GM23338 (cell line): ENCODE data around the gene PCDHGA6. TPM values are rescaled to one million over a fixed set of nuclear protein-coding genes. Genes with fewer than 3 reads are reported as not detected.
A peak's percentile ranks its signal among the peaks of the same experiment; 100 is the strongest.

ENCODE experiments used
- ATAC-seq: fragments of 200-7000 bp; cut with Tn5 transposase; 3 replicates; pipeline ENCODE4 v1.9.1; 2020
- DNase-seq: peaks from one replicate; pipeline ENCODE4 v3.0.0-alpha.2; 2015; ENCODE audit warnings: low spot score
- H2AFZ ChIP-seq: fragments of 200-600 bp; sonication (generic); 2 replicates; pipeline ENCODE4 v1.8.0; 2016; ENCODE audit warnings: antibody characterized with exemption, mild to moderate bottlenecking, moderate library complexity
- H3F3A ChIP-seq: fragments of 200-600 bp; sonication (generic); replicated peaks from 2 replicates; pipeline ENCODE4 v1.8.0; 2017; ENCODE audit warnings: antibody characterized with exemption, mixed run types, low read depth
- H3K27ac ChIP-seq: fragments of 200-600 bp; sonication (generic); 2 replicates; pipeline ENCODE4 v1.6.1; 2016; ENCODE audit warnings: low read depth
- H3K27me3 ChIP-seq: fragments of 200-600 bp; sonication (generic); 2 replicates; pipeline ENCODE4 v1.8.0; 2016; ENCODE audit warnings: mild to moderate bottlenecking, mixed run types, moderate library complexity; ENCODE audit not compliant: insufficient read depth
- H3K36me3 ChIP-seq: fragments of 200-600 bp; sonication (generic); 2 replicates; pipeline ENCODE4 v1.8.0; 2016; ENCODE audit warnings: mild to moderate bottlenecking; ENCODE audit not compliant: insufficient read depth
- H3K4me1 ChIP-seq: fragments of 200-600 bp; sonication (generic); 2 replicates; pipeline ENCODE4 v1.8.0; 2016; ENCODE audit warnings: mild to moderate bottlenecking, moderate library complexity; ENCODE audit not compliant: insufficient read depth
- H3K4me2 ChIP-seq: fragments of 200-600 bp; sonication (generic); 2 replicates; pipeline ENCODE4 v1.7.1; 2017; ENCODE audit warnings: mixed run types
- H3K4me3 ChIP-seq: fragments of 200-600 bp; sonication (generic); 2 replicates; pipeline ENCODE4 v1.6.1; 2016; ENCODE audit warnings: mixed run types
- H3K79me2 ChIP-seq: fragments of 200-600 bp; sonication (generic); replicated peaks from 2 replicates; pipeline ENCODE4 v1.8.0; 2017; ENCODE audit warnings: mild to moderate bottlenecking; ENCODE audit not compliant: insufficient read depth
- H3K9me2 ChIP-seq: fragments of 200-600 bp; sonication (generic); 2 replicates; pipeline ENCODE4 v1.8.0; 2017; ENCODE audit not compliant: insufficient read depth
- H4K20me1 ChIP-seq: fragments of 200-600 bp; sonication (generic); replicated peaks from 2 replicates; pipeline ENCODE4 v1.8.0; 2017; ENCODE audit warnings: mild to moderate bottlenecking; ENCODE audit not compliant: insufficient read depth
- H3K27ac Mint-ChIP-seq: 2 replicates; pipeline ENCODE4 v1.8.0; 2020; ENCODE audit warnings: inconsistent platforms, mild to moderate bottlenecking, moderate library complexity, mixed read lengths
- H3K27me3 Mint-ChIP-seq: 3 replicates; pipeline ENCODE4 v1.8.0; 2022; ENCODE audit warnings: low read depth, mild to moderate bottlenecking, moderate library complexity, mixed read lengths, inconsistent platforms; ENCODE audit not compliant: insufficient read depth, poor library complexity
- H3K36me3 Mint-ChIP-seq: 3 replicates; pipeline ENCODE4 v1.8.0; 2021; ENCODE audit warnings: low read depth, mild to moderate bottlenecking, inconsistent platforms, moderate library complexity, mixed read lengths
- H3K4me1 Mint-ChIP-seq: 3 replicates; pipeline ENCODE4 v1.8.0; 2020; ENCODE audit warnings: mild to moderate bottlenecking, inconsistent platforms, mixed read lengths
- H3K4me3 Mint-ChIP-seq: 3 replicates; pipeline ENCODE4 v1.8.0; 2021; ENCODE audit warnings: moderate library complexity, mild to moderate bottlenecking, inconsistent platforms, mixed read lengths
- H3K9me3 Mint-ChIP-seq: 3 replicates; pipeline ENCODE4 v1.8.0; 2020; ENCODE audit warnings: moderate library complexity, mild to moderate bottlenecking, inconsistent platforms, mixed read lengths
- CTCF ChIP-seq, 2 experiments: fragments of 200-600 bp in 1 of 2; sonication (generic) in 1 of 2; conservative IDR thresholded peaks; 2 replicates each; pipeline versions ENCODE4 v1.5.1 to v1.6.1; 2016 to 2017; ENCODE audit warnings: antibody characterized with exemption in 2 of 2, low read depth in 2 of 2, mild to moderate bottlenecking in 2 of 2, moderate library complexity in 1 of 2
- EZH2phosphoT487 ChIP-seq: fragments of 200-600 bp; sonication (generic); IDR thresholded peaks from one replicate; pipeline ENCODE4 v1.8.1; 2018; ENCODE audit warnings: antibody characterized with exemption; ENCODE audit not compliant: unreplicated experiment
- NANOG ChIP-seq: IDR thresholded peaks from 2 replicates; pipeline ENCODE4 v1.6.1; 2016; ENCODE audit warnings: antibody characterized with exemption, borderline replicate concordance
- POLR2AphosphoS5 ChIP-seq: IDR thresholded peaks from 2 replicates; pipeline ENCODE4 v1.6.1; 2016; ENCODE audit warnings: antibody characterized with exemption, low read depth
- REST ChIP-seq: IDR thresholded peaks from one replicate; pipeline ENCODE4 v1.6.1; 2018; ENCODE audit warnings: antibody characterized with exemption; ENCODE audit not compliant: unreplicated experiment
- ZNF331 ChIP-seq: fragments of 250-450 bp; sonication (Bioruptor Pico); IDR thresholded peaks from 2 replicates; pipeline ENCODE4 v1.5.0; 2020; ENCODE audit warnings: low read depth, mild to moderate bottlenecking, moderate library complexity
- polyA plus RNA-seq: library from polyadenylated mRNA; unstranded; fragments of >200 nt; fragmentation: Nextera tagmentation; extraction: Ambion mirVana; gene quantifications from 2 replicates; pipeline ENCODE4 v1.2.1, GENCODE V29; 2016
- total RNA-seq: library from RNA; depleted of rRNA; stranded (reverse); fragments of >200 nt; shearing (Covaris generic); gene quantifications from 2 replicates; pipeline ENCODE4 v1.2.3, GENCODE V29; 2014; rRNA removed

The PCDHGA6 gene
- total and polyA plus RNA-seq, 2 experiments from 2014 or later: 0.99 to 4.8 TPM

- Histone ChIP-seq H3K9me2 (no peaks in the 10 kb centered on the region), H3K27ac (no peak overlapping the region), H4K20me1 (no peaks in the 10 kb centered on the region), H2AFZ (no peak overlapping the region), H3K36me3 (no peaks in the 10 kb centered on the region), H3K4me1 (no peaks in the 10 kb centered on the region), H3K27me3 (peaks cover 20% of the 10 kb centered on the region), H3K4me2 (no peak overlapping the region), H3K4me3 (no peak overlapping the region), H3F3A (no peaks in the 10 kb centered on the region), H3K79me2 (no peaks in the 10 kb centered on the region; the same call in 1 of the 2 replicates)
- Mint-ChIP-seq H3K27ac (no peak overlapping the region), H3K9me3 (peaks cover 85% of the 10 kb centered on the region), H3K4me1 (peaks cover 7% of the 10 kb centered on the region), H3K27me3 (peaks cover 24% of the 10 kb centered on the region), H3K4me3 (no peak overlapping the region), H3K36me3 (peaks cover 90% of the 10 kb centered on the region)
- no peak for ATAC-seq
- no peak for DNase-seq
- TF ChIP-seq REST (peak; percentile 48), POLR2AphosphoS5 (no peak)
These were observed 49.1 kb downstream of the PCDHGA6 start for GRCh38 chr5:141422742-141423291.

GRCh38 chr5:141427783-141428426, 54.2 kb downstream of the PCDHGA6 start:
- Histone ChIP-seq H3F3A (no peaks in the 10 kb centered on the region), H2AFZ (no peak overlapping the region), H3K27ac (no peak overlapping the region), H3K79me2 (no peaks in the 10 kb centered on the region; the same call in 1 of the 2 replicates), H3K4me1 (no peaks in the 10 kb centered on the region), H3K9me2 (no peaks in the 10 kb centered on the region), H4K20me1 (no peaks in the 10 kb centered on the region), H3K4me2 (no peak overlapping the region), H3K4me3 (no peak overlapping the region), H3K36me3 (peaks cover 8% of the 10 kb centered on the region; the same call in 1 of the 2 replicates), H3K27me3 (no peaks in the 10 kb centered on the region)
- Mint-ChIP-seq H3K4me1 (no peaks in the 10 kb centered on the region; the same call in 2 of the 3 replicates), H3K27me3 (peaks cover 8% of the 10 kb centered on the region), H3K36me3 (peaks cover 81% of the 10 kb centered on the region), H3K4me3 (no peak overlapping the region; the same call in 2 of the 3 replicates), H3K9me3 (peaks cover 79% of the 10 kb centered on the region), H3K27ac (no peak overlapping the region)
- TF ChIP-seq EZH2phosphoT487 (no peak), ZNF331 (CRISPR knock-in tag) (no peak), NANOG (no peak), CTCF (conservative IDR thresholded peaks at IDR 0.05; ENCODE audit: low read depth in 2 of 2) (peak; percentile 13 to 63; a peak in 2 of 4 replicates)
- ATAC-seq: no peak
- peak; percentile 47 for DNase-seq

Other genes with a start within 250 kb of the PCDHGA6 start
Only the 30 nearest of the 36 such genes appear.
- gene PCDHB9, start 186.7 kb upstream of the PCDHGA6 start, total RNA-seq: 0.63 and 0.78 TPM in 2 replicates
- 0.27 and 0.45 TPM in 2 replicates for gene PCDHB9, start 186.7 kb upstream of the PCDHGA6 start, polyA plus RNA-seq
- 0.89 and 2.7 TPM in 2 replicates for gene PCDHB10, start 181.5 kb upstream of the PCDHGA6 start, total RNA-seq
- 1.6 and 1.7 TPM in 2 replicates for gene PCDHB10, start 181.5 kb upstream of the PCDHGA6 start, polyA plus RNA-seq
- 0.47 and 1.3 TPM in 2 replicates for gene PCDHB11, start 174.3 kb upstream of the PCDHGA6 start, total RNA-seq
- 0.19 and 0.33 TPM in 2 replicates for gene PCDHB11, start 174.3 kb upstream of the PCDHGA6 start, polyA plus RNA-seq
- 3.7 and 4.3 TPM in 2 replicates for gene PCDHB12, start 165.2 kb upstream of the PCDHGA6 start, total RNA-seq
- 0.80 and 1.3 TPM in 2 replicates for gene PCDHB12, start 165.2 kb upstream of the PCDHGA6 start, polyA plus RNA-seq
- gene PCDHB13, start 160.0 kb upstream of the PCDHGA6 start, total RNA-seq: 2.4 and 3.5 TPM in 2 replicates
- 0.87 and 1.1 TPM in 2 replicates for gene PCDHB13, start 160.0 kb upstream of the PCDHGA6 start, polyA plus RNA-seq
- 3.2 and 4.1 TPM in 2 replicates for gene PCDHB14, start 150.5 kb upstream of the PCDHGA6 start, total RNA-seq
- 0.71 and 0.83 TPM in 2 replicates for gene PCDHB14, start 150.5 kb upstream of the PCDHGA6 start, polyA plus RNA-seq
- gene PCDHB15, start 128.5 kb upstream of the PCDHGA6 start, total RNA-seq: 8.0 and 12.1 TPM in 2 replicates
- gene PCDHB15, start 128.5 kb upstream of the PCDHGA6 start, polyA plus RNA-seq: 4.9 and 6.1 TPM in 2 replicates
- not detected in 2 replicates for gene SLC25A2, start 69.8 kb upstream of the PCDHGA6 start, total RNA-seq
- gene SLC25A2, start 69.8 kb upstream of the PCDHGA6 start, polyA plus RNA-seq: not detected in 2 replicates
- gene TAF7, start 53.1 kb upstream of the PCDHGA6 start, total RNA-seq: 92.0 and 107 TPM in 2 replicates
- 187 and 217 TPM in 2 replicates for gene TAF7, start 53.1 kb upstream of the PCDHGA6 start, polyA plus RNA-seq
- 1.7 and 2.2 TPM in 2 replicates for gene PCDHGA1, start 43.4 kb upstream of the PCDHGA6 start, total RNA-seq
- gene PCDHGA1, start 43.4 kb upstream of the PCDHGA6 start, polyA plus RNA-seq: 0.07 and 0.39 TPM in 2 replicates
- gene PCDHGA2, start 35.1 kb upstream of the PCDHGA6 start, total RNA-seq: 0.82 and 1.0 TPM in 2 replicates
- gene PCDHGA2, start 35.1 kb upstream of the PCDHGA6 start, polyA plus RNA-seq: 0.17 and 0.45 TPM in 2 replicates
- gene PCDHGA3, start 30.1 kb upstream of the PCDHGA6 start, total RNA-seq: 0.90 and 1.2 TPM in 2 replicates
- gene PCDHGA3, start 30.1 kb upstream of the PCDHGA6 start, polyA plus RNA-seq: 0.28 and 0.63 TPM in 2 replicates
- gene PCDHGB1, start 23.8 kb upstream of the PCDHGA6 start, total RNA-seq: 8.9 and 9.1 TPM in 2 replicates
- 0.52 and 0.74 TPM in 2 replicates for gene PCDHGB1, start 23.8 kb upstream of the PCDHGA6 start, polyA plus RNA-seq
- 4.2 and 7.2 TPM in 2 replicates for gene PCDHGA4, start 18.9 kb upstream of the PCDHGA6 start, total RNA-seq
- gene PCDHGA4, start 18.9 kb upstream of the PCDHGA6 start, polyA plus RNA-seq: 0.33 and 0.99 TPM in 2 replicates
- 5.0 and 5.8 TPM in 2 replicates for gene PCDHGB2, start 13.9 kb upstream of the PCDHGA6 start, total RNA-seq
- gene PCDHGB2, start 13.9 kb upstream of the PCDHGA6 start, polyA plus RNA-seq: 0.87 and 1.2 TPM in 2 replicates
- gene PCDHGA5, start 9.7 kb upstream of the PCDHGA6 start, total RNA-seq: 2.9 and 3.1 TPM in 2 replicates
- 0.49 and 0.55 TPM in 2 replicates for gene PCDHGA5, start 9.7 kb upstream of the PCDHGA6 start, polyA plus RNA-seq
- gene PCDHGB3, start 3.6 kb upstream of the PCDHGA6 start, total RNA-seq: 4.8 and 5.8 TPM in 2 replicates
- 0.24 and 0.26 TPM in 2 replicates for gene PCDHGB3, start 3.6 kb upstream of the PCDHGA6 start, polyA plus RNA-seq
- 2.9 and 4.4 TPM in 2 replicates for gene PCDHGA7, start 8.9 kb downstream of the PCDHGA6 start, total RNA-seq
- 0.44 and 0.50 TPM in 2 replicates for gene PCDHGA7, start 8.9 kb downstream of the PCDHGA6 start, polyA plus RNA-seq
- 13.0 and 16.6 TPM in 2 replicates for gene PCDHGB4, start 13.8 kb downstream of the PCDHGA6 start, total RNA-seq
- 3.0 and 3.5 TPM in 2 replicates for gene PCDHGB4, start 13.8 kb downstream of the PCDHGA6 start, polyA plus RNA-seq
- 4.6 and 5.3 TPM in 2 replicates for gene PCDHGA8, start 18.7 kb downstream of the PCDHGA6 start, total RNA-seq
- 0.70 and 1.1 TPM in 2 replicates for gene PCDHGA8, start 18.7 kb downstream of the PCDHGA6 start, polyA plus RNA-seq
- gene PCDHGB5, start 24.1 kb downstream of the PCDHGA6 start, total RNA-seq: 15.7 and 18.5 TPM in 2 replicates
- gene PCDHGB5, start 24.1 kb downstream of the PCDHGA6 start, polyA plus RNA-seq: 1.7 and 2.5 TPM in 2 replicates
- 5.5 and 7.8 TPM in 2 replicates for gene PCDHGA9, start 28.9 kb downstream of the PCDHGA6 start, total RNA-seq
- 0.50 and 0.54 TPM in 2 replicates for gene PCDHGA9, start 28.9 kb downstream of the PCDHGA6 start, polyA plus RNA-seq
- gene PCDHGB6, start 34.1 kb downstream of the PCDHGA6 start, total RNA-seq: 7.1 and 8.1 TPM in 2 replicates
- gene PCDHGB6, start 34.1 kb downstream of the PCDHGA6 start, polyA plus RNA-seq: 1.6 and 2.8 TPM in 2 replicates
- gene PCDHGA10, start 39.1 kb downstream of the PCDHGA6 start, total RNA-seq: 3.4 and 6.5 TPM in 2 replicates
- gene PCDHGA10, start 39.1 kb downstream of the PCDHGA6 start, polyA plus RNA-seq: 1.6 and 2.1 TPM in 2 replicates
- gene PCDHGB7, start 43.8 kb downstream of the PCDHGA6 start, total RNA-seq: 5.8 and 11.7 TPM in 2 replicates
- 0.94 and 1.4 TPM in 2 replicates for gene PCDHGB7, start 43.8 kb downstream of the PCDHGA6 start, polyA plus RNA-seq
- 8.9 and 10.7 TPM in 2 replicates for gene PCDHGA11, start 47.2 kb downstream of the PCDHGA6 start, total RNA-seq
- gene PCDHGA11, start 47.2 kb downstream of the PCDHGA6 start, polyA plus RNA-seq: 2.3 and 3.0 TPM in 2 replicates
- 3.3 and 3.5 TPM in 2 replicates for gene PCDHGA12, start 56.6 kb downstream of the PCDHGA6 start, total RNA-seq
- gene PCDHGA12, start 56.6 kb downstream of the PCDHGA6 start, polyA plus RNA-seq: 0.68 TPM in 2 replicates
- 12.9 and 13.3 TPM in 2 replicates for gene PCDHGC3, start 102.1 kb downstream of the PCDHGA6 start, total RNA-seq
- gene PCDHGC3, start 102.1 kb downstream of the PCDHGA6 start, polyA plus RNA-seq: 13.8 and 14.4 TPM in 2 replicates
- 2.3 and 3.0 TPM in 2 replicates for gene PCDHGC4, start 111.1 kb downstream of the PCDHGA6 start, total RNA-seq
- gene PCDHGC4, start 111.1 kb downstream of the PCDHGA6 start, polyA plus RNA-seq: 0.31 TPM in 1 of 2 replicates, not detected in the other
- 0.54 and 1.5 TPM in 2 replicates for gene PCDHGC5, start 115.2 kb downstream of the PCDHGA6 start, total RNA-seq
- gene PCDHGC5, start 115.2 kb downstream of the PCDHGA6 start, polyA plus RNA-seq: 0.16 TPM in 1 of 2 replicates, not detected in the other